ENCODE results near the gene ABCA9. TPM values are rescaled to one million over a fixed set of nuclear protein-coding genes. Genes with fewer than 3 reads are reported as not detected.

ABCA9 gene, protein sequence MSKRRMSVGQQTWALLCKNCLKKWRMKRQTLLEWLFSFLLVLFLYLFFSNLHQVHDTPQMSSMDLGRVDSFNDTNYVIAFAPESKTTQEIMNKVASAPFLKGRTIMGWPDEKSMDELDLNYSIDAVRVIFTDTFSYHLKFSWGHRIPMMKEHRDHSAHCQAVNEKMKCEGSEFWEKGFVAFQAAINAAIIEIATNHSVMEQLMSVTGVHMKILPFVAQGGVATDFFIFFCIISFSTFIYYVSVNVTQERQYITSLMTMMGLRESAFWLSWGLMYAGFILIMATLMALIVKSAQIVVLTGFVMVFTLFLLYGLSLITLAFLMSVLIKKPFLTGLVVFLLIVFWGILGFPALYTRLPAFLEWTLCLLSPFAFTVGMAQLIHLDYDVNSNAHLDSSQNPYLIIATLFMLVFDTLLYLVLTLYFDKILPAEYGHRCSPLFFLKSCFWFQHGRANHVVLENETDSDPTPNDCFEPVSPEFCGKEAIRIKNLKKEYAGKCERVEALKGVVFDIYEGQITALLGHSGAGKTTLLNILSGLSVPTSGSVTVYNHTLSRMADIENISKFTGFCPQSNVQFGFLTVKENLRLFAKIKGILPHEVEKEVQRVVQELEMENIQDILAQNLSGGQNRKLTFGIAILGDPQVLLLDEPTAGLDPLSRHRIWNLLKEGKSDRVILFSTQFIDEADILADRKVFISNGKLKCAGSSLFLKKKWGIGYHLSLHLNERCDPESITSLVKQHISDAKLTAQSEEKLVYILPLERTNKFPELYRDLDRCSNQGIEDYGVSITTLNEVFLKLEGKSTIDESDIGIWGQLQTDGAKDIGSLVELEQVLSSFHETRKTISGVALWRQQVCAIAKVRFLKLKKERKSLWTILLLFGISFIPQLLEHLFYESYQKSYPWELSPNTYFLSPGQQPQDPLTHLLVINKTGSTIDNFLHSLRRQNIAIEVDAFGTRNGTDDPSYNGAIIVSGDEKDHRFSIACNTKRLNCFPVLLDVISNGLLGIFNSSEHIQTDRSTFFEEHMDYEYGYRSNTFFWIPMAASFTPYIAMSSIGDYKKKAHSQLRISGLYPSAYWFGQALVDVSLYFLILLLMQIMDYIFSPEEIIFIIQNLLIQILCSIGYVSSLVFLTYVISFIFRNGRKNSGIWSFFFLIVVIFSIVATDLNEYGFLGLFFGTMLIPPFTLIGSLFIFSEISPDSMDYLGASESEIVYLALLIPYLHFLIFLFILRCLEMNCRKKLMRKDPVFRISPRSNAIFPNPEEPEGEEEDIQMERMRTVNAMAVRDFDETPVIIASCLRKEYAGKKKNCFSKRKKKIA (N-terminal part only)
- 12.0 and 62.2 TPM in 2 replicates for total RNA-seq

GRCh38 chr17:69060822-69061221 is at the start of gene ABCA9:
Gene ABCA9 (minus strand): TSS chr17:69060927. CDS start chr17:69051126, 9,801 bp downstream.

GRCh38 chr17:68955181-68955841 is 105.4 kb downstream of the ABCA9 start, which contains the start of gene ABCA8:
Gene ABCA8 (minus strand): TSS chr17:68955392. CDS start chr17:68942034, 13,358 bp downstream.

Other genes with a start within 250 kb of the ABCA9 start
- 60.6 and 198 TPM in 2 replicates for gene ABCA8, start 105.5 kb downstream of the ABCA9 start, total RNA-seq
- 12.4 and 42.6 TPM in 2 replicates for gene ABCA6, start 81.0 kb upstream of the ABCA9 start, total RNA-seq
- 1.3 and 4.0 TPM in 2 replicates for gene ABCA10, start 167.9 kb upstream of the ABCA9 start, total RNA-seq